ENCODE measurements around the gene DUS1L. TPM values are rescaled to one million over a fixed set of nuclear protein-coding genes. Genes with fewer than 3 reads are reported as not detected.
A peak's percentile ranks its signal among the peaks of the same experiment; 100 is the strongest.

Gene DUS1L
- total RNA-seq, 1 experiment from 2014 or later = 176 TPM

DNA sequence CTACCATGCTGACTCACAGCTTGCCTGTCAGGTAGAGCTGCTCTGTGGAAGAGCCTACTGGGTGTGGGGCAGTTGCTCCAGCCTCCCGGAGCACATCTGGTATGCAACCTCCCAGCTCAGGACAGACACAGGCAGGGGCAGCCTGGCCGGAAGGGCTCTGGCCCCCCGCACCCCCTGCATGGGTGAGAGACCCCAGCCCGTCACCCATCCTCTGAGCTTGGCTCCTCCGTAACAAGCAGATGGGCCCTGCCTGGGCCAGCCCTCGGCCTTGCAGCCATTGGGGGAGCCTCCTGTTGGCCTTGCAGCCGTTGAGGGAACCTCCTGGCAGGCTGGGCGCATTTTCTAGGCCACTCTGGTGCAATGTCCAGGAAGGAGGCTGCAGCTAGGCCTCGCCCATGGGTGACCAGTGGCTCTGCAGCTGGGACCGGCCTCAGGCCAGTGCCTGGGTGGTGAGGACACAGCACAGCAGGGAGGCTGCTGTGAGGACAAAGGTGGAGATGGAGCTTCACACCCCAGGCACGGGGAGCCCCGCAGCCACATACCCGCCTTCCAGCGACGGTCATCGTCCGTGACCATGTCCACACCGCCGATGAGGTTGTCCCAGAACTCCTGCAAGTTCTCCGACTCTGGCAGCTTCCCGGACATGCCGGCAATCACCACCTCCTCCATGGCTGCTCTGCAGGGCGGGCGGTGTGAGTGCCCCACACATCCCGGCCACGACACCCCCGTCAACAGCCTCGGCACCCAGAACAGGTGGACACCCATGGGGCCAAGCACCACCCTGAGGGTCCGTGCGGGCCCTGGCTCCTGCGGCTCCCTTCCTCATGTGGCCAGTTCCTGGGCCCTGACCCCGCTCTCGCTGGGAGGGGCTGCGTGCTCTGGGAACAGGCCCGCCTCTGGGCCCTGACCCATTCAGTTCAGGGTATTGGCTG is 30.4 kb upstream of the DUS1L start:
- ChIA-PET RAD21 (ENCODE audit: low non-redundant PET in 1 of 2, low total read pairs in 2 of 2, uncharacterized antibody in 2 of 2, unreplicated experiment in 2 of 2) (no interaction called here), CTCF (no interaction called here), POLR2A (interaction anchor here (1.3 kb wide), 1 partner anchor 10 kb away, joined by 4 read pairs; no protein-coding TSS in a partner anchor)
- H3K4me1 ChIP-seq (ENCODE audit: control insufficient read depth in 1 of 2, insufficient read depth in 2 of 2, low read length in 2 of 2) = peaks cover 16 to 38% of the 10 kb centered on the region in 2 experiments
- H3K9me3 ChIP-seq (ENCODE audit: control insufficient read depth in 1 of 2, insufficient read depth in 1 of 2, low read depth in 1 of 2, low read length in 2 of 2) = no peaks in the 10 kb centered on the region
- intact Hi-C loops (cut with micrococcal nuclease) = no loop called here
- DNase-seq (ENCODE audit: low read depth, low spot score) (no peak), ATAC-seq (no peak)
- no peak for TF ChIP-seq FOSL1 (IDR thresholded peaks at IDR 0.05; ENCODE audit: low read depth)
- TF ChIP-seq CEBPB (IDR thresholded peaks at IDR 0.05; ENCODE audit: low read depth) = no peak
- TF ChIP-seq POLR2AphosphoS5 (IDR thresholded peaks at IDR 0.05; ENCODE audit: low read depth, low read length) = no peak
- TF ChIP-seq, protein P1, sequence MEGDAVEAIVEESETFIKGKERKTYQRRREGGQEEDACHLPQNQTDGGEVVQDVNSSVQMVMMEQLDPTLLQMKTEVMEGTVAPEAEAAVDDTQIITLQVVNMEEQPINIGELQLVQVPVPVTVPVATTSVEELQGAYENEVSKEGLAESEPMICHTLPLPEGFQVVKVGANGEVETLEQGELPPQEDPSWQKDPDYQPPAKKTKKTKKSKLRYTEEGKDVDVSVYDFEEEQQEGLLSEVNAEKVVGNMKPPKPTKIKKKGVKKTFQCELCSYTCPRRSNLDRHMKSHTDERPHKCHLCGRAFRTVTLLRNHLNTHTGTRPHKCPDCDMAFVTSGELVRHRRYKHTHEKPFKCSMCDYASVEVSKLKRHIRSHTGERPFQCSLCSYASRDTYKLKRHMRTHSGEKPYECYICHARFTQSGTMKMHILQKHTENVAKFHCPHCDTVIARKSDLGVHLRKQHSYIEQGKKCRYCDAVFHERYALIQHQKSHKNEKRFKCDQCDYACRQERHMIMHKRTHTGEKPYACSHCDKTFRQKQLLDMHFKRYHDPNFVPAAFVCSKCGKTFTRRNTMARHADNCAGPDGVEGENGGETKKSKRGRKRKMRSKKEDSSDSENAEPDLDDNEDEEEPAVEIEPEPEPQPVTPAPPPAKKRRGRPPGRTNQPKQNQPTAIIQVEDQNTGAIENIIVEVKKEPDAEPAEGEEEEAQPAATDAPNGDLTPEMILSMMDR (IDR thresholded peaks at IDR 0.05 in 2 of 3, conservative IDR thresholded peaks at IDR 0.05 in 1 of 3; ENCODE audit: borderline replicate concordance in 1 of 3, insufficient read depth in 1 of 3, low read depth in 2 of 3, low read length in 2 of 3) = no peak
- TF ChIP-seq EGR1 (IDR thresholded peaks at IDR 0.05; ENCODE audit: low read depth) = no peak
- no peak for TF ChIP-seq EZH2phosphoT487 (IDR thresholded peaks at IDR 0.05; ENCODE audit: borderline replicate concordance)
- no peak for TF ChIP-seq SP1 (IDR thresholded peaks at IDR 0.05; ENCODE audit: low read depth)
- TF ChIP-seq, protein P2, sequence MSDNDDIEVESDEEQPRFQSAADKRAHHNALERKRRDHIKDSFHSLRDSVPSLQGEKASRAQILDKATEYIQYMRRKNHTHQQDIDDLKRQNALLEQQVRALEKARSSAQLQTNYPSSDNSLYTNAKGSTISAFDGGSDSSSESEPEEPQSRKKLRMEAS (IDR thresholded peaks at IDR 0.05) = no peak
- TF ChIP-seq, protein P3, sequence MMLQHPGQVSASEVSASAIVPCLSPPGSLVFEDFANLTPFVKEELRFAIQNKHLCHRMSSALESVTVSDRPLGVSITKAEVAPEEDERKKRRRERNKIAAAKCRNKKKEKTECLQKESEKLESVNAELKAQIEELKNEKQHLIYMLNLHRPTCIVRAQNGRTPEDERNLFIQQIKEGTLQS (IDR thresholded peaks at IDR 0.05) = no peak
- TF ChIP-seq TCF7L2 (IDR thresholded peaks at IDR 0.05; ENCODE audit: borderline replicate concordance, extremely low read depth, insufficient read depth, insufficient read length) = no peak
- no peak overlapping the region for H2AFZ ChIP-seq (ENCODE audit: low read depth, low read length, poor library complexity, severe bottlenecking)
- peak overlapping the region; percentile 99 for H3K27ac ChIP-seq (ENCODE audit: low read depth, low read length)
- H3K27me3 ChIP-seq (ENCODE audit: insufficient read depth, low read length) = no peaks in the 10 kb centered on the region
- H3K4me3 ChIP-seq (replicated peaks in 1 of 2; ENCODE audit: low read depth in 1 of 2, low read length in 2 of 2) = peak overlapping the region; percentile 82 to 93
- H4K20me1 ChIP-seq (ENCODE audit: insufficient read depth) = peaks cover 9% of the 10 kb centered on the region; the same call in 1 of the 2 replicates
- H3K9ac ChIP-seq (ENCODE audit: low read length) = peak overlapping the region; percentile 96
- H3K4me2 ChIP-seq (ENCODE audit: low read length) = peak overlapping the region; percentile 94
- no TSS peak for BruUV-seq (replicated peaks)
- no peaks in the 10 kb centered on the region for H3K9me2 ChIP-seq (ENCODE audit: insufficient read depth)
- H3K79me2 ChIP-seq (ENCODE audit: insufficient read depth, low read length) = peaks cover 77% of the 10 kb centered on the region
- H3K36me3 ChIP-seq (ENCODE audit: control insufficient read depth in 1 of 2, insufficient read depth in 2 of 2, low read length in 2 of 2) = peaks cover 46 to 65% of the 10 kb centered on the region in 2 experiments
